ENCODE results near the gene PPP1R27. TPM values are rescaled to one million over a fixed set of nuclear protein-coding genes. Genes with fewer than 3 reads are reported as not detected.

The PPP1R27 gene
- total RNA-seq, 1 donor from 2014 or later: not detected

- peak overlapping the region in 1 of 2 donors; percentile 67 for H3K4me3 ChIP-seq
Measured at GRCh38 chr17:81868674-81869220, 33.9 kb upstream of the PPP1R27 start.

GRCh38 chr17:81867991-81868673 is 33.3 kb upstream of the PPP1R27 start:
- Histone ChIP-seq H3K4me1 (peaks cover 72% of the 10 kb centered on the region), H3K4me3 (no peak overlapping the region), H3K9me3 (no peaks in the 10 kb centered on the region), H3K36me3 (peaks cover 0 to 9% of the 10 kb centered on the region in 2 donors), H3K27ac (peak overlapping the region; percentile 82), H3K27me3 (no peaks in the 10 kb centered on the region)
- TF ChIP-seq POLR2AphosphoS5 (IDR thresholded peaks at IDR 0.05; ENCODE audit: insufficient read depth in 1 of 2, low read depth in 1 of 2): peak in 1 of 2 donors; percentile 34
- TF ChIP-seq POLR2A (IDR thresholded peaks at IDR 0.05): no peak
- peak in 1 of 2 donors; percentile 88 for DNase-seq (ENCODE audit: extremely low spot score in 2 of 2)
- intact Hi-C loops (cut with DNase I): no loop called here

More at GRCh38 chr17:81868674-81869220, 33.9 kb upstream of the PPP1R27 start:
- intact Hi-C loops (cut with DNase I): no loop called here
- Histone ChIP-seq H3K27ac (peak overlapping the region; percentile 82), H3K9me3 (no peaks in the 10 kb centered on the region), H3K4me1 (peaks cover 71% of the 10 kb centered on the region), H3K36me3 (peaks cover 0 to 9% of the 10 kb centered on the region in 2 donors), H3K27me3 (no peaks in the 10 kb centered on the region)
- peak in 1 of 2 donors; percentile 88 for DNase-seq (ENCODE audit: extremely low spot score in 2 of 2)
- TF ChIP-seq POLR2A (IDR thresholded peaks at IDR 0.05) (no peak), CTCF (IDR thresholded peaks at IDR 0.05) (no peak), POLR2AphosphoS5 (IDR thresholded peaks at IDR 0.05; ENCODE audit: insufficient read depth in 1 of 2, low read depth in 1 of 2) (no peak)

GRCh38 chr17:81867170-81867990 is 32.5 kb upstream of the PPP1R27 start:
- H3K27ac ChIP-seq: peak overlapping the region; percentile 82
- H3K4me1 ChIP-seq: peaks cover 72% of the 10 kb centered on the region
- peaks cover 0 to 9% of the 10 kb centered on the region in 2 donors for H3K36me3 ChIP-seq
- DNase-seq (ENCODE audit: extremely low spot score in 2 of 2): no peak
- TF ChIP-seq POLR2AphosphoS5 (IDR thresholded peaks at IDR 0.05; ENCODE audit: insufficient read depth in 1 of 2, low read depth in 1 of 2): no peak
- no peaks in the 10 kb centered on the region for H3K27me3 ChIP-seq
- H3K9me3 ChIP-seq: no peaks in the 10 kb centered on the region
- H3K4me3 ChIP-seq: no peak overlapping the region
- intact Hi-C loops (cut with DNase I): no loop called here

- DNase-seq (ENCODE audit: extremely low spot score in 2 of 2): no peak
- intact Hi-C loops (cut with DNase I): no loop called here
- Histone ChIP-seq H3K27ac (no peak overlapping the region), H3K4me3 (no peak overlapping the region), H3K36me3 (peaks cover 0 to 9% of the 10 kb centered on the region in 2 donors), H3K9me3 (no peaks in the 10 kb centered on the region), H3K4me1 (peaks cover 73% of the 10 kb centered on the region), H3K27me3 (no peaks in the 10 kb centered on the region)
- TF ChIP-seq CTCF (IDR thresholded peaks at IDR 0.05): no peak
- TF ChIP-seq POLR2AphosphoS5 (IDR thresholded peaks at IDR 0.05; ENCODE audit: insufficient read depth in 1 of 2, low read depth in 1 of 2): no peak
- no peak for TF ChIP-seq POLR2A (IDR thresholded peaks at IDR 0.05)
Measured at GRCh38 chr17:81866440-81867169, 31.8 kb upstream of the PPP1R27 start.

- intact Hi-C loops (cut with DNase I): no loop called here
Measured at GRCh38 chr17:81865733-81866439, 31.0 kb upstream of the PPP1R27 start.

More at GRCh38 chr17:81865733-81866439, 31.0 kb upstream of the PPP1R27 start:
- Histone ChIP-seq H3K9me3 (no peaks in the 10 kb centered on the region), H3K4me1 (peaks cover 76% of the 10 kb centered on the region), H3K4me3 (no peak overlapping the region), H3K27ac (no peak overlapping the region), H3K36me3 (peaks cover 0 to 9% of the 10 kb centered on the region in 2 donors), H3K27me3 (no peaks in the 10 kb centered on the region)
- TF ChIP-seq POLR2A (IDR thresholded peaks at IDR 0.05) (no peak), POLR2AphosphoS5 (IDR thresholded peaks at IDR 0.05; ENCODE audit: insufficient read depth in 1 of 2, low read depth in 1 of 2) (peak in 1 of 2 donors; percentile 17)
- DNase-seq (ENCODE audit: extremely low spot score in 2 of 2): no peak

Measured in vagina (tissue), 2 donors.